HCT116 (cell line): ENCODE measurements around the gene LCN15. TPM values are rescaled to one million over a fixed set of nuclear protein-coding genes. Genes with fewer than 3 reads are reported as not detected.

Source experiments
- ATAC-seq: fragments of 200-7000 bp; cut with Tn5 transposase; 2 replicates; pipeline ENCODE4 v1.9.1; 2020; ENCODE audit warnings: mild to moderate bottlenecking, moderate library complexity
- BruUV-seq: library from RNA; stranded (reverse); fragments of 400-500 nt; replicated peaks from 2 replicates; lab custom pipeline; 2021; lab: Mats Ljungman, UMichigan
- CTCF ChIA-PET: fragments of 300-600 bp; sonication (Branson Sonifier 250); formaldehyde crosslinking; loops from one replicate; lab custom pipeline; 2021; ENCODE audit warnings: antibody characterized with exemption; lab: Charles Lee
- POLR2A ChIA-PET: fragments of 300-600, 350-600 bp; sonication (Branson Sonifier 250); formaldehyde crosslinking; loops from one replicate; lab custom pipeline; 2021; ENCODE audit warnings: antibody characterized with exemption; lab: Charles Lee
- RAD21 ChIA-PET, 2 experiments: fragments of 300-600 bp; sonication (Branson Sonifier 250); formaldehyde crosslinking; loops; one replicate each; lab custom pipeline; 2023; ENCODE audit warnings: low total read pairs in 2 of 2; ENCODE audit not compliant: uncharacterized antibody in 2 of 2, unreplicated experiment in 2 of 2, low non-redundant PET in 1 of 2; lab: Charles Lee
- DNase-seq: peaks from one replicate; pipeline ENCODE4 v3.0.0-alpha.2; 2010; ENCODE audit warnings: low read depth, low spot score
- H2AFZ ChIP-seq: fragments of 200-600 bp; shearing (Covaris generic), sonication (generic); 2 replicates; pipeline ENCODE4 v1.6.1; 2017; ENCODE audit warnings: low read depth, mixed run types, mixed read lengths, antibody characterized with exemption, low read length; ENCODE audit not compliant: poor library complexity, severe bottlenecking
- H3K27ac ChIP-seq: 2 replicates; pipeline ENCODE4 v1.5.1; 2012; ENCODE audit warnings: low read depth, low read length
- H3K27me3 ChIP-seq: fragments of 200-600 bp; sonication (generic); 2 replicates; pipeline ENCODE4 v1.6.1; 2016; ENCODE audit warnings: mixed run types, low read length, mixed read lengths; ENCODE audit not compliant: insufficient read depth
- H3K36me3 ChIP-seq, 2 experiments: fragments of 200-500 bp in 1 of 2; fragments of 200-600 bp in 1 of 2; sonication (Bioruptor generic) in 1 of 2; sonication (generic) in 1 of 2; 2 replicates each; pipeline versions ENCODE4 v1.5.1 to v1.6.1; 2014 to 2016; ENCODE audit warnings: low read length in 2 of 2, inconsistent platforms in 1 of 2, mixed read lengths in 1 of 2, mixed run types in 1 of 2; ENCODE audit not compliant: insufficient read depth in 2 of 2, control insufficient read depth in 1 of 2
- H3K4me1 ChIP-seq, 2 experiments: fragments of 200-600 bp in 1 of 2; sonication (generic) in 1 of 2; 2 replicates each; pipeline versions ENCODE4 v1.5.1 to v1.6.1; 2012 to 2017; ENCODE audit warnings: low read length in 2 of 2, inconsistent platforms in 1 of 2, mild to moderate bottlenecking in 1 of 2, mixed read lengths in 1 of 2, mixed run types in 1 of 2, moderate library complexity in 1 of 2; ENCODE audit not compliant: insufficient read depth in 2 of 2, control insufficient read depth in 1 of 2
- H3K4me2 ChIP-seq: fragments of 200-600 bp; sonication (generic); 2 replicates; pipeline ENCODE4 v1.6.1; 2017; ENCODE audit warnings: mixed run types, low read length, mixed read lengths
- H3K4me3 ChIP-seq, 2 experiments: fragments of 200-600 bp in 1 of 2; sonication (generic) in 1 of 2; replicated peaks in 1 of 2; 2 replicates each; pipeline ENCODE4 v1.5.1; 2011 to 2016; ENCODE audit warnings: low read length in 2 of 2, control low read depth in 1 of 2, low read depth in 1 of 2, mild to moderate bottlenecking in 1 of 2, mixed read lengths in 1 of 2, mixed run types in 1 of 2
- H3K79me2 ChIP-seq: fragments of 200-600 bp; sonication (generic); 2 replicates; pipeline ENCODE4 v1.6.1; 2017; ENCODE audit warnings: mild to moderate bottlenecking, mixed run types, low read length, moderate library complexity, mixed read lengths; ENCODE audit not compliant: insufficient read depth
- H3K9ac ChIP-seq: fragments of 200-600 bp; sonication (generic); 2 replicates; pipeline ENCODE4 v1.6.1; 2016; ENCODE audit warnings: low read length, mixed read lengths
- H3K9me2 ChIP-seq: fragments of 200-600 bp; sonication (generic), shearing (Covaris generic); 2 replicates; pipeline ENCODE4 v1.6.1; 2017; ENCODE audit warnings: mixed run types, mild to moderate bottlenecking, moderate library complexity; ENCODE audit not compliant: insufficient read depth
- H3K9me3 ChIP-seq, 2 experiments: fragments of 200-500 bp in 1 of 2; fragments of 200-600 bp in 1 of 2; sonication (Bioruptor generic) in 1 of 2; sonication (generic) in 1 of 2; 2 replicates each; pipeline ENCODE4 v1.6.1; 2014 to 2017; ENCODE audit warnings: low read length in 2 of 2, mixed read lengths in 2 of 2, inconsistent platforms in 1 of 2, low read depth in 1 of 2, mild to moderate bottlenecking in 1 of 2, mixed run types in 1 of 2, moderate library complexity in 1 of 2; ENCODE audit not compliant: control insufficient read depth in 1 of 2, insufficient read depth in 1 of 2
- H4K20me1 ChIP-seq: fragments of 200-600 bp; sonication (generic), shearing (Covaris generic); 2 replicates; pipeline ENCODE4 v1.6.1; 2017; ENCODE audit warnings: mixed run types, mild to moderate bottlenecking, moderate library complexity; ENCODE audit not compliant: insufficient read depth
- EGR1 ChIP-seq: IDR thresholded peaks from 2 replicates; pipeline ENCODE4 v1.6.1; 2012; ENCODE audit warnings: low read depth
- EZH2 ChIP-seq: fragments of 200-600 bp; sonication (generic); IDR thresholded peaks from 2 replicates; pipeline ENCODE4 v1.6.1; 2017; ENCODE audit warnings: antibody characterized with exemption, mixed run types
- JUND ChIP-seq: IDR thresholded peaks from 2 replicates; pipeline ENCODE4 v1.6.1; 2012
- POLR2A ChIP-seq: IDR thresholded peaks from 2 replicates; pipeline ENCODE4 v1.7.0; 2011; ENCODE audit warnings: borderline replicate concordance; ENCODE audit not compliant: insufficient read depth, insufficient read length; ENCODE audit errors: extremely low read depth
- RAD21 ChIP-seq: IDR thresholded peaks from 2 replicates; pipeline ENCODE4 v1.6.1; 2012; ENCODE audit warnings: low read depth, mild to moderate bottlenecking
- SIN3A ChIP-seq: IDR thresholded peaks from 2 replicates; pipeline ENCODE4 v1.6.1; 2012; ENCODE audit warnings: low read depth
- YY1 ChIP-seq: IDR thresholded peaks from 2 replicates; pipeline ENCODE4 v1.6.1; 2011; ENCODE audit warnings: low read length, low read depth, moderate library complexity, mild to moderate bottlenecking; ENCODE audit not compliant: insufficient replicate concordance; ENCODE audit errors: extremely low read depth
- ZFX ChIP-seq: fragments of 450-650 bp; IDR thresholded peaks from 2 replicates; pipeline ENCODE4 v1.6.1; 2017
- intact Hi-C: fragments of 100-400 bp; cut with micrococcal nuclease; formaldehyde crosslinking; loops from 2 replicates; pipeline ENCODE4 v1.10.0; 2022
- total RNA-seq: library from RNA; stranded (reverse); gene quantifications from one replicate; pipeline ENCODE4 v1.2.1, GENCODE V29; 2021; ENCODE audit not compliant: unreplicated experiment
- TF ChIP-seq, protein P1 (sequence below): IDR thresholded peaks from 2 replicates; pipeline ENCODE4 v1.6.1; 2012; ENCODE audit warnings: low read depth
- TF ChIP-seq, protein P2 (sequence below): IDR thresholded peaks from 2 replicates; pipeline ENCODE4 v1.6.1; 2012

Gene LCN15
- total RNA-seq, 1 experiment from 2014 or later = 0.76 TPM

- Histone ChIP-seq H3K4me2 (no peak overlapping the region), H3K36me3 (no peaks in the 10 kb centered on the region), H2AFZ (no peak overlapping the region), H3K9me3 (no peaks in the 10 kb centered on the region), H3K4me1 (no peaks in the 10 kb centered on the region), H4K20me1 (no peaks in the 10 kb centered on the region), H3K27ac (no peak overlapping the region), H3K27me3 (no peaks in the 10 kb centered on the region), H3K4me3 (no peak overlapping the region), H3K79me2 (no peaks in the 10 kb centered on the region), H3K9me2 (no peaks in the 10 kb centered on the region), H3K9ac (no peak overlapping the region)
- no TSS peak for BruUV-seq
- intact Hi-C loops = no loop called here
- TF ChIP-seq ZFX (no peak), SIN3A (no peak), YY1 (no peak), EZH2 (no peak), EGR1 (no peak), RAD21 (no peak), JUND (no peak), POLR2A (no peak)
- TF ChIP-seq, protein P1, sequence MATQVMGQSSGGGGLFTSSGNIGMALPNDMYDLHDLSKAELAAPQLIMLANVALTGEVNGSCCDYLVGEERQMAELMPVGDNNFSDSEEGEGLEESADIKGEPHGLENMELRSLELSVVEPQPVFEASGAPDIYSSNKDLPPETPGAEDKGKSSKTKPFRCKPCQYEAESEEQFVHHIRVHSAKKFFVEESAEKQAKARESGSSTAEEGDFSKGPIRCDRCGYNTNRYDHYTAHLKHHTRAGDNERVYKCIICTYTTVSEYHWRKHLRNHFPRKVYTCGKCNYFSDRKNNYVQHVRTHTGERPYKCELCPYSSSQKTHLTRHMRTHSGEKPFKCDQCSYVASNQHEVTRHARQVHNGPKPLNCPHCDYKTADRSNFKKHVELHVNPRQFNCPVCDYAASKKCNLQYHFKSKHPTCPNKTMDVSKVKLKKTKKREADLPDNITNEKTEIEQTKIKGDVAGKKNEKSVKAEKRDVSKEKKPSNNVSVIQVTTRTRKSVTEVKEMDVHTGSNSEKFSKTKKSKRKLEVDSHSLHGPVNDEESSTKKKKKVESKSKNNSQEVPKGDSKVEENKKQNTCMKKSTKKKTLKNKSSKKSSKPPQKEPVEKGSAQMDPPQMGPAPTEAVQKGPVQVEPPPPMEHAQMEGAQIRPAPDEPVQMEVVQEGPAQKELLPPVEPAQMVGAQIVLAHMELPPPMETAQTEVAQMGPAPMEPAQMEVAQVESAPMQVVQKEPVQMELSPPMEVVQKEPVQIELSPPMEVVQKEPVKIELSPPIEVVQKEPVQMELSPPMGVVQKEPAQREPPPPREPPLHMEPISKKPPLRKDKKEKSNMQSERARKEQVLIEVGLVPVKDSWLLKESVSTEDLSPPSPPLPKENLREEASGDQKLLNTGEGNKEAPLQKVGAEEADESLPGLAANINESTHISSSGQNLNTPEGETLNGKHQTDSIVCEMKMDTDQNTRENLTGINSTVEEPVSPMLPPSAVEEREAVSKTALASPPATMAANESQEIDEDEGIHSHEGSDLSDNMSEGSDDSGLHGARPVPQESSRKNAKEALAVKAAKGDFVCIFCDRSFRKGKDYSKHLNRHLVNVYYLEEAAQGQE = no peak
- TF ChIP-seq, protein P2, sequence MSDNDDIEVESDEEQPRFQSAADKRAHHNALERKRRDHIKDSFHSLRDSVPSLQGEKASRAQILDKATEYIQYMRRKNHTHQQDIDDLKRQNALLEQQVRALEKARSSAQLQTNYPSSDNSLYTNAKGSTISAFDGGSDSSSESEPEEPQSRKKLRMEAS = no peak
- ATAC-seq = no peak
- CTCF ChIA-PET = no interaction called here
- RAD21 ChIA-PET = no interaction called here
- DNase-seq = no peak
- POLR2A ChIA-PET = no interaction called here
Measured at GRCh38 chr9:136735812-136736480, 28.4 kb downstream of the LCN15 start.
